GM18951 (cell line): ENCODE results near the gene PRKCE.

Experiments used
- POLR2A ChIP-seq: IDR thresholded peaks from 4 replicates; pipeline ENCODE4 v1.6.1; 2011; ENCODE audit warnings: mild to moderate bottlenecking; ENCODE audit not compliant: insufficient read length, insufficient read depth; ENCODE audit errors: extremely low read depth
- in situ Hi-C: fragments of 300-500 bp; cut with MboI; formaldehyde crosslinking; loops from one replicate; pipeline ENCODE4 v1.12.0; 2022; ENCODE audit warnings: low sequenced_read_pairs, mixed read lengths, inconsistent platforms; ENCODE audit not compliant: unreplicated experiment

PRKCE gene

GRCh38 chr2:45990131-45990530 is 338.7 kb downstream of the PRKCE start:
- in situ Hi-C loops, result no loop called here
- no peak for TF ChIP-seq POLR2A

GRCh38 chr2:45992021-45992740 is 340.7 kb downstream of the PRKCE start:
- TF ChIP-seq POLR2A, result no peak
- in situ Hi-C loops, result no loop called here

- in situ Hi-C loops, result no loop called here
- TF ChIP-seq POLR2A, result no peak
These were observed 341.4 kb downstream of the PRKCE start for GRCh38 chr2:45992741-45993475.

GRCh38 chr2:45993476-45993991 is 342.1 kb downstream of the PRKCE start:
- in situ Hi-C loops, result no loop called here
- no peak for TF ChIP-seq POLR2A

GRCh38 chr2:45994060-45994459 is 342.6 kb downstream of the PRKCE start:
- in situ Hi-C loops, result no loop called here
- no peak for TF ChIP-seq POLR2A

- TF ChIP-seq POLR2A, result no peak
- in situ Hi-C loops, result loop anchor here (25.0 kb wide), 2 partner anchors 362 to 662 kb away; no protein-coding TSS in a partner anchor
These were observed 349.2 kb downstream of the PRKCE start for GRCh38 chr2:46000660-46001059.

GRCh38 chr2:46001290-46001689 is 349.8 kb downstream of the PRKCE start:
- no peak for TF ChIP-seq POLR2A
- in situ Hi-C loops, result loop anchor here (25.0 kb wide), 2 partner anchors 361 to 661 kb away; no protein-coding TSS in a partner anchor

GRCh38 chr2:46001741-46002506 is 350.4 kb downstream of the PRKCE start:
- TF ChIP-seq POLR2A, result no peak
- in situ Hi-C loops, result loop anchor here (25.0 kb wide), 2 partner anchors 360 to 660 kb away; no protein-coding TSS in a partner anchor

- in situ Hi-C loops, result loop anchor here (25.0 kb wide), 2 partner anchors 360 to 660 kb away; no protein-coding TSS in a partner anchor
- no peak for TF ChIP-seq POLR2A
These were observed 351.0 kb downstream of the PRKCE start for GRCh38 chr2:46002507-46002883.

GRCh38 chr2:46002947-46003346 is 351.5 kb downstream of the PRKCE start:
- TF ChIP-seq POLR2A, result no peak
- in situ Hi-C loops, result loop anchor here (25.0 kb wide), 2 partner anchors 359 to 659 kb away; no protein-coding TSS in a partner anchor

- in situ Hi-C loops, result loop anchor here (25.0 kb wide), 2 partner anchors 358 to 658 kb away; no protein-coding TSS in a partner anchor
- no peak for TF ChIP-seq POLR2A
These were observed 352.5 kb downstream of the PRKCE start for GRCh38 chr2:46003903-46004473.

- TF ChIP-seq POLR2A, result no peak
- in situ Hi-C loops, result loop anchor here (25.0 kb wide), 2 partner anchors 356 to 656 kb away; no protein-coding TSS in a partner anchor
These were observed 355.1 kb downstream of the PRKCE start for GRCh38 chr2:46006473-46007025.
